ENCODE measurements around the gene PNPLA6. TPM values are rescaled to one million over a fixed set of nuclear protein-coding genes. Genes with fewer than 3 reads are reported as not detected.

PNPLA6 gene
- total and polyA plus RNA-seq, 9 of the 15 experiments (the other 6 are each of a cell fraction or from before 2014, with no cell fraction given) = 0.07 to 30.2 (median 8.3) TPM

- POLR2A ChIA-PET = interaction anchor here (0.6 to 0.8 kb wide), 3 partner anchors 28 to 114 kb away, joined by 3 read pairs; no protein-coding TSS in a partner anchor
- no peaks in the 10 kb centered on the region for H3K36me3 ChIP-seq (ENCODE audit: control insufficient read depth, insufficient read depth, low read length)
- H3K9ac ChIP-seq (ENCODE audit: insufficient read depth in 1 of 2, low read depth in 2 of 2, low read length in 2 of 2) = peak overlapping the region in 1 of 2 experiments; percentile 88; a peak in 2 of 4 replicates
- no peaks in the 10 kb centered on the region for H3K79me2 ChIP-seq (ENCODE audit: control insufficient read depth, insufficient read depth, low read length)
- peaks cover 6 to 28% of the 10 kb centered on the region in 2 experiments; a peak in 4 of 5 replicates for H3K4me1 ChIP-seq (replicated peaks in 1 of 2; ENCODE audit: control insufficient read depth in 2 of 2, insufficient read depth in 2 of 2, low read length in 2 of 2)
- no peak overlapping the region for H3K27ac ChIP-seq (ENCODE audit: extremely low read depth, low read depth, low read length)
- 12% methylated on average over 66 of the region's 93 CpGs for WGBS (ENCODE audit: insufficient coverage, low coverage, missing lambda C conversion rate)
- intact Hi-C loops (cut with micrococcal nuclease) (no loop called here), in situ Hi-C loops (cut with MboI) (no loop called here)
- BruUV-seq (replicated peaks) = no TSS peak
- peak overlapping the region; percentile 26 for H3K4me3 ChIP-seq
- no peaks in the 10 kb centered on the region for H3K9me1 ChIP-seq (ENCODE audit: control insufficient read depth, insufficient read depth, low read length)
- no peaks in the 10 kb centered on the region for H4K20me1 ChIP-seq (replicated peaks; ENCODE audit: control insufficient read depth, insufficient read depth, low read length)
- H2AFZ ChIP-seq (ENCODE audit: low read depth, low read length) = peak overlapping the region; percentile 85
- no peaks in the 10 kb centered on the region for H3K27me3 ChIP-seq (ENCODE audit: control insufficient read depth in 2 of 2, insufficient read depth in 2 of 2, low read length in 2 of 2)
- no peaks in the 10 kb centered on the region for H3K9me3 ChIP-seq (replicated peaks; ENCODE audit: control insufficient read depth, insufficient read depth, low read depth, low read length)
- no peak for FAIRE-seq
- peak overlapping the region; percentile 69 for H3K4me2 ChIP-seq (ENCODE audit: insufficient read depth, low read length)
- DNase-seq (ENCODE audit: extremely low read depth in 1 of 4, low spot score in 3 of 4) = peak; percentile 75 to 84 (median 81)
- ATAC-seq = peak; percentile 73
- CTCF ChIA-PET (ENCODE audit: low intra/inter-chr PET ratio) = no interaction called here
- TF ChIP-seq ZBTB7A (IDR thresholded peaks at IDR 0.05; ENCODE audit: borderline replicate concordance, control insufficient read depth, low read depth, low read length) = no peak
- peak; percentile 78 for TF ChIP-seq ZBTB33 (CRISPR knock-in tag; IDR thresholded peaks at IDR 0.05)
- TF ChIP-seq, protein P1, sequence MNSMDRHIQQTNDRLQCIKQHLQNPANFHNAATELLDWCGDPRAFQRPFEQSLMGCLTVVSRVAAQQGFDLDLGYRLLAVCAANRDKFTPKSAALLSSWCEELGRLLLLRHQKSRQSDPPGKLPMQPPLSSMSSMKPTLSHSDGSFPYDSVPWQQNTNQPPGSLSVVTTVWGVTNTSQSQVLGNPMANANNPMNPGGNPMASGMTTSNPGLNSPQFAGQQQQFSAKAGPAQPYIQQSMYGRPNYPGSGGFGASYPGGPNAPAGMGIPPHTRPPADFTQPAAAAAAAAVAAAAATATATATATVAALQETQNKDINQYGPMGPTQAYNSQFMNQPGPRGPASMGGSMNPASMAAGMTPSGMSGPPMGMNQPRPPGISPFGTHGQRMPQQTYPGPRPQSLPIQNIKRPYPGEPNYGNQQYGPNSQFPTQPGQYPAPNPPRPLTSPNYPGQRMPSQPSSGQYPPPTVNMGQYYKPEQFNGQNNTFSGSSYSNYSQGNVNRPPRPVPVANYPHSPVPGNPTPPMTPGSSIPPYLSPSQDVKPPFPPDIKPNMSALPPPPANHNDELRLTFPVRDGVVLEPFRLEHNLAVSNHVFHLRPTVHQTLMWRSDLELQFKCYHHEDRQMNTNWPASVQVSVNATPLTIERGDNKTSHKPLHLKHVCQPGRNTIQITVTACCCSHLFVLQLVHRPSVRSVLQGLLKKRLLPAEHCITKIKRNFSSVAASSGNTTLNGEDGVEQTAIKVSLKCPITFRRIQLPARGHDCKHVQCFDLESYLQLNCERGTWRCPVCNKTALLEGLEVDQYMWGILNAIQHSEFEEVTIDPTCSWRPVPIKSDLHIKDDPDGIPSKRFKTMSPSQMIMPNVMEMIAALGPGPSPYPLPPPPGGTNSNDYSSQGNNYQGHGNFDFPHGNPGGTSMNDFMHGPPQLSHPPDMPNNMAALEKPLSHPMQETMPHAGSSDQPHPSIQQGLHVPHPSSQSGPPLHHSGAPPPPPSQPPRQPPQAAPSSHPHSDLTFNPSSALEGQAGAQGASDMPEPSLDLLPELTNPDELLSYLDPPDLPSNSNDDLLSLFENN (IDR thresholded peaks at IDR 0.05; ENCODE audit: low read depth in 2 of 2, low read length in 2 of 2) = no peak
- TF ChIP-seq FIP1L1 (IDR thresholded peaks at IDR 0.05; ENCODE audit: low read depth, low read length, poor library complexity, severe bottlenecking) = no peak
- TF ChIP-seq ESRRA (IDR thresholded peaks at IDR 0.05; ENCODE audit: borderline replicate concordance, low read depth) = no peak
- TF ChIP-seq, protein P2, sequence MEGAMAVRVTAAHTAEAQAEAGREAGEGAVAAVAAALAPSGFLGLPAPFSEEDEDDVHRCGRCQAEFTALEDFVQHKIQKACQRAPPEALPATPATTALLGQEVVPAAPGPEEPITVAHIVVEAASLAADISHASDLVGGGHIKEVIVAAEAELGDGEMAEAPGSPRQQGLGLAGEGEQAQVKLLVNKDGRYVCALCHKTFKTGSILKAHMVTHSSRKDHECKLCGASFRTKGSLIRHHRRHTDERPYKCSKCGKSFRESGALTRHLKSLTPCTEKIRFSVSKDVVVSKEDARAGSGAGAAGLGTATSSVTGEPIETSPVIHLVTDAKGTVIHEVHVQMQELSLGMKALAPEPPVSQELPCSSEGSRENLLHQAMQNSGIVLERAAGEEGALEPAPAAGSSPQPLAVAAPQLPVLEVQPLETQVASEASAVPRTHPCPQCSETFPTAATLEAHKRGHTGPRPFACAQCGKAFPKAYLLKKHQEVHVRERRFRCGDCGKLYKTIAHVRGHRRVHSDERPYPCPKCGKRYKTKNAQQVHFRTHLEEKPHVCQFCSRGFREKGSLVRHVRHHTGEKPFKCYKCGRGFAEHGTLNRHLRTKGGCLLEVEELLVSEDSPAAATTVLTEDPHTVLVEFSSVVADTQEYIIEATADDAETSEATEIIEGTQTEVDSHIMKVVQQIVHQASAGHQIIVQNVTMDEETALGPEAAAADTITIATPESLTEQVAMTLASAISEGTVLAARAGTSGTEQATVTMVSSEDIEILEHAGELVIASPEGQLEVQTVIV (CRISPR knock-in tag; IDR thresholded peaks at IDR 0.05; ENCODE audit: borderline replicate concordance) = no peak
- no peak for TF ChIP-seq POU5F1 (IDR thresholded peaks at IDR 0.05; ENCODE audit: borderline replicate concordance, low read depth, low read length, partially characterized antibody)
- no peak for TF ChIP-seq ZNF41 (CRISPR knock-in tag; conservative IDR thresholded peaks at IDR 0.05)
- TF ChIP-seq MCM2 (IDR thresholded peaks at IDR 0.05; ENCODE audit: low read depth) = no peak
- no peak for TF ChIP-seq TCFL5 (CRISPR knock-in tag; conservative IDR thresholded peaks at IDR 0.05)
- no peak for TF ChIP-seq SOX6 (IDR thresholded peaks at IDR 0.05)
- no peak for TF ChIP-seq JUN (IDR thresholded peaks at IDR 0.05; ENCODE audit: borderline replicate concordance, low read depth, low read length)
- no peak for TF ChIP-seq JUN (CRISPR knock-in tag; IDR thresholded peaks at IDR 0.05; ENCODE audit: borderline replicate concordance)
Observed at GRCh38 chr19:7500811-7501450, 34.6 kb upstream of the PNPLA6 start.
